Smooth muscle cell (in vitro differentiated cells): ENCODE data around the gene ZSCAN10. TPM values are rescaled to one million over a fixed set of nuclear protein-coding genes. Genes with fewer than 3 reads are reported as not detected.
"Not testable (repeated sequence)": the region's sequence is repeated elsewhere in the genome, so short reads cannot be mapped to it uniquely, and the experiment has no call there.

Experiments used
- DNase-seq: peaks from one replicate; lab custom pipeline; 2025; ENCODE audit not compliant: unreplicated experiment; lab: John Stamatoyannopoulos, UW
- H2AFZ ChIP-seq: fragments of 200-600 bp; sonication (generic); 2 replicates; pipeline ENCODE4 v1.6.0; 2016; ENCODE audit warnings: antibody characterized with exemption, low read depth, mild to moderate bottlenecking
- H3F3A ChIP-seq: fragments of 200-600 bp; sonication (generic); 2 replicates; pipeline ENCODE4 v1.6.0; 2017; ENCODE audit warnings: antibody characterized with exemption, low read depth
- H3K27ac ChIP-seq: fragments of 200-600 bp; sonication (generic); 2 replicates; pipeline ENCODE4 v1.5.1; 2016; ENCODE audit warnings: low read depth, mild to moderate bottlenecking
- H3K27me3 ChIP-seq: fragments of 200-600 bp; sonication (generic); 2 replicates; pipeline ENCODE4 v1.6.1; 2016; ENCODE audit warnings: low read depth, mild to moderate bottlenecking
- H3K36me3 ChIP-seq: fragments of 200-600 bp; sonication (generic); 2 replicates; pipeline ENCODE4 v1.5.1; 2016; ENCODE audit warnings: low read depth
- H3K4me1 ChIP-seq: fragments of 200-600 bp; sonication (generic); 2 replicates; pipeline ENCODE4 v1.5.1; 2016; ENCODE audit warnings: low read depth
- H3K4me2 ChIP-seq: fragments of 200-600 bp; sonication (generic); 2 replicates; pipeline ENCODE4 v1.6.0; 2016; ENCODE audit warnings: mild to moderate bottlenecking
- H3K4me3 ChIP-seq: fragments of 200-600 bp; sonication (generic); 2 replicates; pipeline ENCODE4 v1.5.1; 2016; ENCODE audit warnings: mild to moderate bottlenecking
- H3K79me2 ChIP-seq: fragments of 200-600 bp; sonication (generic); 2 replicates; pipeline ENCODE4 v1.6.0; 2016; ENCODE audit warnings: low read depth, mild to moderate bottlenecking
- H3K9ac ChIP-seq: fragments of 200-600 bp; sonication (generic); 2 replicates; pipeline ENCODE4 v1.6.0; 2016; ENCODE audit warnings: low read depth
- H3K9me3 ChIP-seq: fragments of 200-600 bp; sonication (generic); replicated peaks from 2 replicates; pipeline ENCODE4 v1.5.1; 2016; ENCODE audit warnings: low read depth
- H4K20me1 ChIP-seq: fragments of 200-600 bp; sonication (generic); 2 replicates; pipeline ENCODE4 v1.6.0; 2016; ENCODE audit warnings: low read depth
- CTCF ChIP-seq: fragments of 200-600 bp; sonication (generic); IDR thresholded peaks from 2 replicates; pipeline ENCODE4 v1.5.1; 2017; ENCODE audit warnings: borderline replicate concordance, mild to moderate bottlenecking, antibody characterized with exemption; ENCODE audit not compliant: insufficient read depth, poor library complexity, severe bottlenecking
- WGBS: methylation state at CpG from one replicate; pipeline ENCODE4 v1.1.7; 2016; ENCODE audit warnings: low lambda C conversion rate; 5-methylcytosine and 5-hydroxymethylcytosine counted together
- polyA plus RNA-seq: library from polyadenylated mRNA; unstranded; fragments of >200 nt; fragmentation: Nextera tagmentation; extraction: Ambion mirVana; gene quantifications from 2 replicates; pipeline ENCODE4 v1.2.1, GENCODE V29; 2016
- total RNA-seq: library from RNA; depleted of rRNA; stranded (reverse); fragments of >200 nt; gene quantifications from 2 replicates; pipeline ENCODE4 v1.2.3, GENCODE V29; 2014

Gene ZSCAN10
- total and polyA plus RNA-seq, 2 experiments from 2014 or later, result not detected

GRCh38 chr16:3073448-3073847, 25.6 kb downstream of the ZSCAN10 start:
- TF ChIP-seq CTCF, result no peak
- WGBS, result 94% methylated on average over 7 of the region's 7 CpGs
- DNase-seq, result no peak
- Histone ChIP-seq H3K4me2 (no peak overlapping the region), H3K27ac (no peak overlapping the region), H4K20me1 (no peaks in the 10 kb centered on the region), H3K9ac (no peak overlapping the region), H3K79me2 (no peaks in the 10 kb centered on the region), H3K4me3 (no peak overlapping the region), H3K4me1 (no peaks in the 10 kb centered on the region), H3K9me3 (no peaks in the 10 kb centered on the region), H3F3A (no peaks in the 10 kb centered on the region), H3K36me3 (no peaks in the 10 kb centered on the region), H2AFZ (no peak overlapping the region), H3K27me3 (no peaks in the 10 kb centered on the region)

GRCh38 chr16:3072576-3073263, 26.4 kb downstream of the ZSCAN10 start:
- WGBS, result 77% methylated on average over 11 of the region's 18 CpGs
- H2AFZ ChIP-seq, H3K79me2 ChIP-seq, H3K27ac ChIP-seq, H3K9me3 ChIP-seq, H4K20me1 ChIP-seq, H3F3A ChIP-seq, H3K27me3 ChIP-seq, H3K4me2 ChIP-seq, DNase-seq, H3K36me3 ChIP-seq, H3K4me1 ChIP-seq, H3K4me3 ChIP-seq, H3K9ac ChIP-seq: not testable (repeated sequence)

- not testable (repeated sequence) for H3K4me3 ChIP-seq, H3K9ac ChIP-seq, H3F3A ChIP-seq, H3K27ac ChIP-seq, H3K4me1 ChIP-seq, H3K9me3 ChIP-seq, DNase-seq, H3K27me3 ChIP-seq, H4K20me1 ChIP-seq, H3K4me2 ChIP-seq, H3K36me3 ChIP-seq, H3K79me2 ChIP-seq, H2AFZ ChIP-seq
- WGBS, result 78% methylated on average over 1 of the region's 4 CpGs
Observed at GRCh38 chr16:3072148-3072547, 26.9 kb downstream of the ZSCAN10 start.

GRCh38 chr16:3071655-3072054, 27.4 kb downstream of the ZSCAN10 start:
- no peaks in the 10 kb centered on the region for H3K4me1 ChIP-seq
- no peak overlapping the region for H2AFZ ChIP-seq
- no peaks in the 10 kb centered on the region for H3K36me3 ChIP-seq
- H3K79me2 ChIP-seq, result no peaks in the 10 kb centered on the region
- 88% methylated on average over 7 of the region's 7 CpGs for WGBS
- no peak overlapping the region for H3K9ac ChIP-seq
- no peaks in the 10 kb centered on the region for H4K20me1 ChIP-seq
- H3K4me3 ChIP-seq, result no peak overlapping the region
- DNase-seq, result no peak
- H3K9me3 ChIP-seq, result no peaks in the 10 kb centered on the region
- no peak for TF ChIP-seq CTCF
- H3K4me2 ChIP-seq, result no peak overlapping the region
- no peaks in the 10 kb centered on the region for H3F3A ChIP-seq
- no peaks in the 10 kb centered on the region for H3K27me3 ChIP-seq
- H3K27ac ChIP-seq, result no peak overlapping the region
